OCI-LY3 (cell line): Measurements from ENCODE around the gene IGFBP3.

Experiments
- H2AFZ ChIP-seq: fragments of 200-600, 300-600 bp; shearing (Covaris generic); 2 replicates; pipeline ENCODE4 v1.6.0; 2014; ENCODE audit warnings: antibody characterized with exemption, low read depth, low read length
- H3K27ac ChIP-seq: fragments of 200-600, 300-600 bp; sonication (generic); 2 replicates; pipeline ENCODE4 v1.5.1; 2014; ENCODE audit warnings: mild to moderate bottlenecking, low read length, moderate library complexity, mixed read lengths
- H3K27me3 ChIP-seq: fragments of 200-600, 300-600 bp; sonication (generic); 2 replicates; pipeline ENCODE4 v1.6.1; 2014; ENCODE audit warnings: low read depth, low read length, mixed read lengths
- H3K36me3 ChIP-seq: fragments of 200-600, 300-600 bp; sonication (generic); replicated peaks from 2 replicates; pipeline ENCODE3; 2014; ENCODE audit warnings: low read depth, low read length, mixed read lengths
- H3K4me1 ChIP-seq: fragments of 300-600, 200-600 bp; sonication (generic); 2 replicates; pipeline ENCODE4 v1.6.1; 2014; ENCODE audit warnings: low read length, mixed read lengths
- H3K4me2 ChIP-seq: fragments of 200-600, 300-600 bp; sonication (generic); 2 replicates; pipeline ENCODE4 v1.6.1; 2014; ENCODE audit warnings: low read length, mixed read lengths
- H3K4me3 ChIP-seq: fragments of 300-600, 200-600 bp; sonication (generic); 2 replicates; pipeline ENCODE4 v1.5.1; 2014; ENCODE audit warnings: antibody characterized with exemption, mild to moderate bottlenecking, low read length, moderate library complexity
- H3K79me2 ChIP-seq: fragments of 300-600, 200-600 bp; shearing (Covaris generic); 2 replicates; pipeline ENCODE4 v1.6.1; 2014; ENCODE audit warnings: mild to moderate bottlenecking, low read length, mixed read lengths
- H3K9ac ChIP-seq: fragments of 300-600, 200-600 bp; shearing (Covaris generic); 2 replicates; pipeline ENCODE4 v1.6.0; 2014; ENCODE audit warnings: mild to moderate bottlenecking, low read length, moderate library complexity
- H3K9me3 ChIP-seq: fragments of 200-600, 300-600 bp; shearing (Covaris generic); 2 replicates; pipeline ENCODE4 v1.6.1; 2014; ENCODE audit warnings: low read length, mixed read lengths; ENCODE audit not compliant: insufficient read depth
- H4K20me1 ChIP-seq: fragments of 200-600, 300-600 bp; sonication (generic); 2 replicates; pipeline ENCODE4 v1.6.1; 2016; ENCODE audit warnings: low read length, mixed read lengths; ENCODE audit not compliant: insufficient read depth
- CTCF ChIP-seq: fragments of 200-600, 300-600 bp; sonication (generic); IDR thresholded peaks from 2 replicates; pipeline ENCODE4 v1.5.1; 2014; ENCODE audit warnings: antibody characterized with exemption, low read length, low read depth
- EZH2phosphoT487 ChIP-seq: fragments of 200-600 bp; shearing (Covaris generic); IDR thresholded peaks from 2 replicates; pipeline ENCODE4 v1.6.1; 2018; ENCODE audit warnings: antibody characterized with exemption, mixed run types, low read depth

Gene IGFBP3

GRCh38 chr7:45930967-45931366 is 9.9 kb upstream of the IGFBP3 start:
- Histone ChIP-seq H3K4me3 (no peak overlapping the region), H2AFZ (no peak overlapping the region), H3K79me2 (no peaks in the 10 kb centered on the region), H4K20me1 (no peaks in the 10 kb centered on the region), H3K27ac (no peak overlapping the region), H3K4me2 (no peak overlapping the region), H3K4me1 (no peaks in the 10 kb centered on the region), H3K36me3 (no peaks in the 10 kb centered on the region), H3K9ac (no peak overlapping the region), H3K27me3 (no peaks in the 10 kb centered on the region), H3K9me3 (no peaks in the 10 kb centered on the region)
- TF ChIP-seq CTCF: no peak

GRCh38 chr7:45927721-45928120 is 6.6 kb upstream of the IGFBP3 start:
- H3K4me2 ChIP-seq: peak overlapping the region; percentile 20; the same call in 1 of the 2 replicates
- TF ChIP-seq CTCF (no peak), EZH2phosphoT487 (no peak)
- no peak overlapping the region for H3K9ac ChIP-seq
- H3K79me2 ChIP-seq: no peaks in the 10 kb centered on the region
- H3K36me3 ChIP-seq: no peaks in the 10 kb centered on the region
- no peaks in the 10 kb centered on the region for H4K20me1 ChIP-seq
- H3K4me1 ChIP-seq: peaks cover under 1% of the 10 kb centered on the region; the same call in 1 of the 2 replicates
- peak overlapping the region; percentile 57 for H2AFZ ChIP-seq
- no peak overlapping the region for H3K4me3 ChIP-seq
- peaks cover 4% of the 10 kb centered on the region; the same call in 1 of the 2 replicates for H3K27me3 ChIP-seq
- H3K27ac ChIP-seq: no peak overlapping the region
- H3K9me3 ChIP-seq: no peaks in the 10 kb centered on the region

- no peak for TF ChIP-seq CTCF
- no peak for TF ChIP-seq EZH2phosphoT487
- Histone ChIP-seq H3K79me2 (no peaks in the 10 kb centered on the region), H3K27me3 (peaks cover 4% of the 10 kb centered on the region; the same call in 1 of the 2 replicates), H3K27ac (no peak overlapping the region), H3K4me3 (no peak overlapping the region), H3K9me3 (no peaks in the 10 kb centered on the region), H3K9ac (no peak overlapping the region), H3K4me2 (no peak overlapping the region), H2AFZ (no peak overlapping the region), H3K36me3 (no peaks in the 10 kb centered on the region), H4K20me1 (no peaks in the 10 kb centered on the region), H3K4me1 (peaks cover 4% of the 10 kb centered on the region; the same call in 1 of the 2 replicates)
Observed at GRCh38 chr7:45924283-45924682, 3.2 kb upstream of the IGFBP3 start.

GRCh38 chr7:45923818-45924217 is 2.7 kb upstream of the IGFBP3 start:
- peaks cover 5% of the 10 kb centered on the region; the same call in 1 of the 2 replicates for H3K4me1 ChIP-seq
- no peak overlapping the region; the same call in 1 of the 2 replicates for H3K4me2 ChIP-seq
- no peak overlapping the region for H3K9ac ChIP-seq
- peaks cover 4% of the 10 kb centered on the region; the same call in 1 of the 2 replicates for H3K27me3 ChIP-seq
- H3K79me2 ChIP-seq: no peaks in the 10 kb centered on the region
- H2AFZ ChIP-seq: no peak overlapping the region
- no peak overlapping the region for H3K27ac ChIP-seq
- no peaks in the 10 kb centered on the region for H3K9me3 ChIP-seq
- TF ChIP-seq EZH2phosphoT487 (no peak), CTCF (no peak)
- H3K36me3 ChIP-seq: no peaks in the 10 kb centered on the region
- H4K20me1 ChIP-seq: no peaks in the 10 kb centered on the region
- no peak overlapping the region for H3K4me3 ChIP-seq
